Measurements from ENCODE around the gene GBP4. TPM values are rescaled to one million over a fixed set of nuclear protein-coding genes. Genes with fewer than 3 reads are reported as not detected.

GBP4 gene
- total RNA-seq, 4 donors from 2014 or later, result 4.4 to 11.6 (median 5.8) TPM

DNA sequence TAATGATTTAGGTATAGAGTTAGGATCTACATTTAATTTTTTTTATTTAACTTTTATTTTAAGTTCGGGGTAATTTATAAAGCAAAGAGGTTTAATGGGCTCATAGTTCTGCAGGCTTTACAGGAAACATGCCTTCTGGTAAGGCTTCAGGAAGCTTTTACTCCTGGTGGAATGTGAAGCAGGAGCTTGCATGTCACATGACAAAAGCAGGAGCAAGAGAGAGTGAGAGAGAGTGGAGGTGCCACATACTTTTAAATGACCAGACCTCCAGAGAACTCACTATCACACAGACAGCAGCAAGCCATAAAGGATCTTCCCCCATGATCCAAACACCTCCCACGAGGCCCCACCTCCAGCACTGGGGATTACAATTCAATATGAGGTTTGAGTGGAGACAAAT lies 55.3 kb downstream of the GBP4 start:
- Histone ChIP-seq H3K36me3 (no peaks in the 10 kb centered on the region), H3K27me3 (no peaks in the 10 kb centered on the region), H3K4me1 (no peaks in the 10 kb centered on the region), H3K4me3 (no peak overlapping the region), H3K9me3 (no peaks in the 10 kb centered on the region), H3K27ac (no peak overlapping the region)
- TF ChIP-seq, protein P1, sequence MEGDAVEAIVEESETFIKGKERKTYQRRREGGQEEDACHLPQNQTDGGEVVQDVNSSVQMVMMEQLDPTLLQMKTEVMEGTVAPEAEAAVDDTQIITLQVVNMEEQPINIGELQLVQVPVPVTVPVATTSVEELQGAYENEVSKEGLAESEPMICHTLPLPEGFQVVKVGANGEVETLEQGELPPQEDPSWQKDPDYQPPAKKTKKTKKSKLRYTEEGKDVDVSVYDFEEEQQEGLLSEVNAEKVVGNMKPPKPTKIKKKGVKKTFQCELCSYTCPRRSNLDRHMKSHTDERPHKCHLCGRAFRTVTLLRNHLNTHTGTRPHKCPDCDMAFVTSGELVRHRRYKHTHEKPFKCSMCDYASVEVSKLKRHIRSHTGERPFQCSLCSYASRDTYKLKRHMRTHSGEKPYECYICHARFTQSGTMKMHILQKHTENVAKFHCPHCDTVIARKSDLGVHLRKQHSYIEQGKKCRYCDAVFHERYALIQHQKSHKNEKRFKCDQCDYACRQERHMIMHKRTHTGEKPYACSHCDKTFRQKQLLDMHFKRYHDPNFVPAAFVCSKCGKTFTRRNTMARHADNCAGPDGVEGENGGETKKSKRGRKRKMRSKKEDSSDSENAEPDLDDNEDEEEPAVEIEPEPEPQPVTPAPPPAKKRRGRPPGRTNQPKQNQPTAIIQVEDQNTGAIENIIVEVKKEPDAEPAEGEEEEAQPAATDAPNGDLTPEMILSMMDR (IDR thresholded peaks at IDR 0.05), result no peak
- TF ChIP-seq POLR2A (IDR thresholded peaks at IDR 0.05), result no peak
- no peak for DNase-seq

- Histone ChIP-seq H3K9me3 (no peaks in the 10 kb centered on the region), H3K27me3 (no peaks in the 10 kb centered on the region), H3K4me3 (no peak overlapping the region), H3K4me1 (no peaks in the 10 kb centered on the region), H3K27ac (no peak overlapping the region), H3K36me3 (no peaks in the 10 kb centered on the region)
- TF ChIP-seq, protein P1 (IDR thresholded peaks at IDR 0.05), result no peak
- TF ChIP-seq POLR2A (IDR thresholded peaks at IDR 0.05), result no peak
- no peak for DNase-seq
These were observed 56.6 kb downstream of the GBP4 start for GRCh38 chr1:89142160-89142559.

DNA sequence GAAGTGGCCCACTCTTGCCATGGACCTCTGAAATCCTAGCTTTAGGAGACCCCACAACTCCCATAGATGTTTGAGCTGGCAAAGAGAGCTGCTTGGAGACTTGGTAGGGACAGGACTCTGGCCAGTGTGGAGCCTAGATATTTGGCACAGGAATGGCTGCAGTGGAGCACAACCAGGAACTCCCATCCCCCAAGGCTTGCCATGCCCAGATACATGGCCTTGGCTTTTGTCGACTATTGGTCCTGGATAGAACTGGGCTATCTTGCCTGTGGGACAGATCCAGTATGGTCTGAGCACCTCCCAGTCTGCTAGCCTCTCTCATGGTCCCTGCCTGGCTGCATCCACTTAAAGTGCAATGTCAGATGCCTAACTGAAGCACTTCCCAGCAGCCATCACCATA lies 65.0 kb downstream of the GBP4 start:
- no peaks in the 10 kb centered on the region for H3K27me3 ChIP-seq
- no peaks in the 10 kb centered on the region for H3K9me3 ChIP-seq
- no peak for TF ChIP-seq POLR2A (IDR thresholded peaks at IDR 0.05)
- TF ChIP-seq, protein P1 (IDR thresholded peaks at IDR 0.05), result no peak
- H3K27ac ChIP-seq, result no peak overlapping the region
- DNase-seq, result no peak
- H3K4me3 ChIP-seq, result no peak overlapping the region
- no peaks in the 10 kb centered on the region for H3K36me3 ChIP-seq
- peaks cover 0 to 15% (median 0%) of the 10 kb centered on the region in 4 donors for H3K4me1 ChIP-seq

Other genes starting within 250 kb of the GBP4 start
- gene KYAT3, start 206.3 kb downstream of the GBP4 start, total RNA-seq, result 10 to 100 TPM; 15.1 to 24.9 (median 20.9) TPM
- gene RBMXL1, start 206.3 kb downstream of the GBP4 start, total RNA-seq, result 10 to 100 TPM in 1 of 4 donors, 1 to 10 TPM in 3; 8.3 to 12.4 (median 8.8) TPM
- gene GBP3, start 176.1 kb downstream of the GBP4 start, total RNA-seq, result 100 to 1,000 TPM in 2 of 4 donors, 10 to 100 TPM in 2; 47.0 to 180 (median 90.0) TPM
- 10 to 100 TPM; 19.7 to 91.6 (median 26.9) TPM for gene GBP1, start 133.7 kb downstream of the GBP4 start, total RNA-seq
- gene GBP2, start 72.8 kb downstream of the GBP4 start, total RNA-seq, result 10 to 100 TPM; 52.7 to 86.6 (median 62.7) TPM
- gene GBP7, start 22.9 kb downstream of the GBP4 start, total RNA-seq, result not detected
- gene GBP5, start 73.9 kb upstream of the GBP4 start, total RNA-seq, result 10 to 100 TPM in 1 of 4 donors, 1 to 10 TPM in 3; 1.6 to 14.0 (median 3.1) TPM
- not detected for gene GBP6, start 165.1 kb upstream of the GBP4 start, total RNA-seq